Measurements from ENCODE around the gene TMCO4. TPM values are rescaled to one million over a fixed set of nuclear protein-coding genes. Genes with fewer than 3 reads are reported as not detected.

TMCO4 gene
- total and polyA plus RNA-seq, 8 donors, result 15.7 to 22.1 (median 18.9) TPM

- Histone ChIP-seq H3K27ac (no peak overlapping the region), H3K27me3 (no peaks in the 10 kb centered on the region), H3K4me3 (no peak overlapping the region), H3K36me3 (no peaks in the 10 kb centered on the region), H3K9me3 (no peaks in the 10 kb centered on the region), H3K4me1 (no peaks in the 10 kb centered on the region)
- no peak for TF ChIP-seq CTCF (IDR thresholded peaks at IDR 0.05)
- ATAC-seq (no peak), DNase-seq (no peak)
- intact Hi-C loops (cut with DNase I), result no loop called here
These were observed 8.6 kb upstream of the TMCO4 start for GRCh38 chr1:19808351-19808750.

GRCh38 chr1:19804831-19805251 lies 5.1 kb upstream of the TMCO4 start:
- Histone ChIP-seq H3K4me3 (no peak overlapping the region), H3K27me3 (no peaks in the 10 kb centered on the region), H3K9me3 (no peaks in the 10 kb centered on the region), H3K36me3 (no peaks in the 10 kb centered on the region), H3K4me1 (peaks cover 0 to 8% of the 10 kb centered on the region in 2 donors), H3K27ac (no peak overlapping the region)
- no peak for ATAC-seq
- intact Hi-C loops (cut with DNase I), result no loop called here
- DNase-seq, result no peak
- TF ChIP-seq CTCF (IDR thresholded peaks at IDR 0.05), result no peak

- no peak for DNase-seq
- TF ChIP-seq CTCF (IDR thresholded peaks at IDR 0.05), result no peak
These were observed 2.6 kb upstream of the TMCO4 start for GRCh38 chr1:19802269-19802668.

GRCh38 chr1:19800076-19800804 lies 524 bp upstream of the TMCO4 start:
- Histone ChIP-seq H3K27me3 (no peaks in the 10 kb centered on the region), H3K4me3 (peak overlapping the region; percentile 65 to 69), H3K36me3 (peaks cover 0 to 6% of the 10 kb centered on the region in 2 donors), H3K27ac (peak overlapping the region; percentile 67 to 82), H3K9me3 (no peaks in the 10 kb centered on the region), H3K4me1 (peaks cover 11 to 19% of the 10 kb centered on the region in 2 donors)
- no peak for TF ChIP-seq CTCF (IDR thresholded peaks at IDR 0.05)
- DNase-seq (peak; percentile 42 to 90 (median 56)), ATAC-seq (peak; percentile 67)
- intact Hi-C loops (cut with DNase I), result no loop called here

More at GRCh38 chr1:19802269-19802668, 2.6 kb upstream of the TMCO4 start:
- no peaks in the 10 kb centered on the region for H3K36me3 ChIP-seq
- H3K4me3 ChIP-seq, result no peak overlapping the region
- H3K27me3 ChIP-seq, result no peaks in the 10 kb centered on the region
- no peak overlapping the region for H3K27ac ChIP-seq
- no peak for ATAC-seq
- peaks cover 11 to 19% of the 10 kb centered on the region in 2 donors for H3K4me1 ChIP-seq
- no peaks in the 10 kb centered on the region for H3K9me3 ChIP-seq
- intact Hi-C loops (cut with DNase I), result no loop called here

- ATAC-seq (peak; percentile 2), DNase-seq (no peak)
- H3K27me3 ChIP-seq, result no peaks in the 10 kb centered on the region
- peak overlapping the region; percentile 67 to 82 for H3K27ac ChIP-seq
- H3K9me3 ChIP-seq, result no peaks in the 10 kb centered on the region
- peak overlapping the region; percentile 65 to 69 for H3K4me3 ChIP-seq
- H3K36me3 ChIP-seq, result peaks cover 0 to 6% of the 10 kb centered on the region in 2 donors
- intact Hi-C loops (cut with DNase I), result no loop called here
- TF ChIP-seq CTCF (IDR thresholded peaks at IDR 0.05), result no peak
- H3K4me1 ChIP-seq, result peaks cover 11 to 19% of the 10 kb centered on the region in 2 donors
These were observed 1.1 kb downstream of the TMCO4 start for GRCh38 chr1:19798486-19799229.

Data from left lung (tissue), 10 donors.